Measurements from ENCODE around the gene AFAP1. TPM values are rescaled to one million over a fixed set of nuclear protein-coding genes. Genes with fewer than 3 reads are reported as not detected.

Gene AFAP1
- polyA plus RNA-seq, 1 experiment = 48.5 TPM

DNA sequence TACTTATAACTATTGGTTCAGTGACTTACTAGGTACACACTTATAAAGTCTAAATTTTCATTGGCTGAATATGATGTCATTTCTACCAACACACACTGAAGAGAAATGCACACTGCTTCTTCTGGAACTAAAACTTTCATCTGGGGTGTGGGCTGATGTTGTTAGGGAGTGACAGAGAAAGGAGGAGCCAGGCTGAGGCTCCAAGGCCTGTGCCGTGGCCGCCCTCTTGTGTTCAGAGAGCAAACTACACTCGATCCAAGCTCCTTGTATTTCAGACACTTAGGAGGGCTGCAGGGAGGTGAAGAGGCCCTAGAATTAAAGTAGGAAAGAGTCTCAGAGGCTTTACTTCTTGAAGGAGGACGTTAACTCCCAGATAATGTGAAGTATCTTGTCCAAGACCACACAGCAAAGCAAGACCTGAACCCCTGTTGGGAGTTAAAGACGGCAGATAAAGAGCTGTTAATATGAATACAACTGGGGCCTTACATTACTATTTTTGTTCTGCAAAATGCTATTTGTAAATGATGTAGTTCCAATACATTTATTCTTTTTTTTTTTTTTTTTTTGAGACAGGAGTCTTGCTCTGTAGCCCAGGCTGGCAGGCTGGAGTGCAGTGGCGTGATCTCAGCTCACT is 137.5 kb downstream of the AFAP1 start:
- CTCF ChIA-PET = interaction anchor here (0.6 to 9.7 kb wide), 35 partner anchors 10 to 611 kb away, joined by 3 to 151 read pairs (median 4); no protein-coding TSS in a partner anchor
- no peaks in the 10 kb centered on the region for H3K27me3 ChIP-seq (ENCODE audit: control insufficient read depth, insufficient read depth, low read length)
- DNase-seq (ENCODE audit: low read depth) = peak; percentile 51
- TF ChIP-seq, protein P1, sequence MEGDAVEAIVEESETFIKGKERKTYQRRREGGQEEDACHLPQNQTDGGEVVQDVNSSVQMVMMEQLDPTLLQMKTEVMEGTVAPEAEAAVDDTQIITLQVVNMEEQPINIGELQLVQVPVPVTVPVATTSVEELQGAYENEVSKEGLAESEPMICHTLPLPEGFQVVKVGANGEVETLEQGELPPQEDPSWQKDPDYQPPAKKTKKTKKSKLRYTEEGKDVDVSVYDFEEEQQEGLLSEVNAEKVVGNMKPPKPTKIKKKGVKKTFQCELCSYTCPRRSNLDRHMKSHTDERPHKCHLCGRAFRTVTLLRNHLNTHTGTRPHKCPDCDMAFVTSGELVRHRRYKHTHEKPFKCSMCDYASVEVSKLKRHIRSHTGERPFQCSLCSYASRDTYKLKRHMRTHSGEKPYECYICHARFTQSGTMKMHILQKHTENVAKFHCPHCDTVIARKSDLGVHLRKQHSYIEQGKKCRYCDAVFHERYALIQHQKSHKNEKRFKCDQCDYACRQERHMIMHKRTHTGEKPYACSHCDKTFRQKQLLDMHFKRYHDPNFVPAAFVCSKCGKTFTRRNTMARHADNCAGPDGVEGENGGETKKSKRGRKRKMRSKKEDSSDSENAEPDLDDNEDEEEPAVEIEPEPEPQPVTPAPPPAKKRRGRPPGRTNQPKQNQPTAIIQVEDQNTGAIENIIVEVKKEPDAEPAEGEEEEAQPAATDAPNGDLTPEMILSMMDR (IDR thresholded peaks at IDR 0.05; ENCODE audit: insufficient read depth, low read depth, low read length) = peak; percentile 93
- POLR2A ChIA-PET = interaction anchor here (0.7 kb wide), 1 partner anchor 156 kb away, joined by 7 read pairs; no protein-coding TSS in a partner anchor
- peaks cover 31% of the 10 kb centered on the region for H3K36me3 ChIP-seq (ENCODE audit: control insufficient read depth, insufficient read depth, low read length)
- H3K4me3 ChIP-seq (ENCODE audit: low read depth, low read length) = no peak overlapping the region

DNA sequence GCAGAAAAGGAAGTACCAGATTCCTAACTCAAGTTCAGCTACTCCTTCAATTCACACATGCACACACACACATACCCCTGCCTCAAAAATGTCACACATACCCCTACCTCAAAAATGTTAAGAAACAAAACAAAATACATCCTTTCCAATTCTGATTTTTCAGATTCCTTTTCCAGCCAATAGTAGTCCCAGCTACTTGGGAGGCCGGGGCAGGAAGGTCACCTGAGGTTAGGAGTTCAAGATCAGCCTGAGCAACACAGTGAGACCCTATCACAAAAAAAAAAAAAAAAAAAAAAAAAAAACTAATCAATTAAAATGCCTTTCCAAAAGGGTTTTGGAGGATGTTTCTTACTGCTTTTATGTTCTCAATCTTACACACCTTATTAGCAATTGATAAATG is 138.0 kb downstream of the AFAP1 start:
- no peak for DNase-seq (ENCODE audit: low read depth)
- Histone ChIP-seq H3K27me3 (ENCODE audit: control insufficient read depth, insufficient read depth, low read length) (no peaks in the 10 kb centered on the region), H3K4me3 (ENCODE audit: low read depth, low read length) (no peak overlapping the region), H3K36me3 (ENCODE audit: control insufficient read depth, insufficient read depth, low read length) (peaks cover 31% of the 10 kb centered on the region)
- POLR2A ChIA-PET = no interaction called here
- CTCF ChIA-PET = interaction anchor here (0.6 to 9.7 kb wide), 20 partner anchors 20 to 198 kb away, joined by 3 to 151 read pairs (median 4); no protein-coding TSS in a partner anchor
- TF ChIP-seq, protein P1 (IDR thresholded peaks at IDR 0.05; ENCODE audit: insufficient read depth, low read depth, low read length) = no peak

DNA sequence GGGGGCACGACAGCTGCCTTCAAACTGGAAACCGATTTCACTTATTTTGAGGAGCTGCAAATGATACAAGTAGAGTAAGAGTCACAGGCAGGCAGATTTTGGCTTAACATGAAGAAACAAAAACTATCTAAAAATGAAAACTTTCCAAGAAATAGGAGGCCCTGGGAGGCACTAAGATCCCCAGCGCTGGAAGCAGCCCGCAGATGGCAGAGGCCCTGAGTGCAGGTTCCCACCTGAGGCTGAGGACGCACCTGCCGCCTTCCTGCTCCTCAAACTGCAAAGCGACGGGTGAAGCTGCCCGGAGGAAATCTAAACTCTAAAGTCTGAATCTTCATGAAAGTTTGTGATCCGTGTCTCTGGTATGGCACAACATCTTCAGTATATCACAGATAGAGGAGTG is 138.7 kb downstream of the AFAP1 start:
- POLR2A ChIA-PET = no interaction called here
- Histone ChIP-seq H3K4me3 (ENCODE audit: low read depth, low read length) (no peak overlapping the region), H3K36me3 (ENCODE audit: control insufficient read depth, insufficient read depth, low read length) (peaks cover 28% of the 10 kb centered on the region), H3K27me3 (ENCODE audit: control insufficient read depth, insufficient read depth, low read length) (no peaks in the 10 kb centered on the region)
- DNase-seq (ENCODE audit: low read depth) = no peak
- TF ChIP-seq, protein P1 (IDR thresholded peaks at IDR 0.05; ENCODE audit: insufficient read depth, low read depth, low read length) = no peak
- CTCF ChIA-PET = interaction anchor here (0.6 to 9.7 kb wide), 7 partner anchors 10 to 194 kb away, joined by 4 to 151 read pairs (median 5); no protein-coding TSS in a partner anchor

DNA sequence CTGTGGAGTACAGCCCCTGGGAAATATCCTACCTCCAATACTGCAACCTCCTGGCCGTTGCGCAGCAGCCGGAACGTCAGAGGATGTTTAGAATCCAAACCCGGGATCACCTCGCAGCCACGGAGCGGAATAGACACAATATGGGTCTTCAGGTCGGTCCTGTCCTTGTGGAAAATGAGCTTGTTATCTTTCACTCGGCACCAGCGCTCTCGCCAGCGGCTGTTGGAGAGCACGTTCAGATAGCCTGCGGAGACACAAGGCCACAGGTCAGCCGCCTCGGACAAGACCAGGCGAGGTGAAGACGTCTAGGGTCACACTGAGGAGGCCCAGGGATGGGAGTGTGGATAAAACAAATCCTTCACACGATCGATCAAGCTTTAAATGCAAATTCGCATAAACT is 139.3 kb downstream of the AFAP1 start:
- POLR2A ChIA-PET = no interaction called here
- CTCF ChIA-PET = interaction anchor here (1.4 to 9.7 kb wide), 4 partner anchors 10 to 187 kb away, joined by 5 to 151 read pairs (median 20); no protein-coding TSS in a partner anchor
- no peak for DNase-seq (ENCODE audit: low read depth)
- H3K36me3 ChIP-seq (ENCODE audit: control insufficient read depth, insufficient read depth, low read length) = peaks cover 28% of the 10 kb centered on the region
- TF ChIP-seq, protein P1 (IDR thresholded peaks at IDR 0.05; ENCODE audit: insufficient read depth, low read depth, low read length) = no peak
- H3K27me3 ChIP-seq (ENCODE audit: control insufficient read depth, insufficient read depth, low read length) = no peaks in the 10 kb centered on the region
- no peak overlapping the region for H3K4me3 ChIP-seq (ENCODE audit: low read depth, low read length)

DNA sequence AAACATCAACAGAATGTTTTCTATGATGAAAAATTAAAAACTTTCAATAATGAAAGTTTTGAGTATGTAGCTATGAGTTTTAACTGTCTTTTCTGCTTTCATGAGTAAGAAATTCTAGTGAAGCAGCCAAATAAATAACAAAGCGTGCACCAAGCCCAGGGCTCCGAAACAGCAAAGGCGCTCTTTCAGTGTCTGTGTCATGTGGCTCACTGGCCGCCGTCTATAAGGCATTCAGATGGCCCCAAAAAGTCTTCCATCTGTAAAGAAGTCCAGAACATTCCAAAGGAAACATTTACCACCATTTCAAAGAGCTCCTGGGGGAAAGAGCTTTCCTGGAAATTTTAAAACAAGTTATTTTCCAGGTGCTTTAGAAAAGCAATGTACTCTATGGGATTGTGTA is 139.9 kb downstream of the AFAP1 start:
- ChIA-PET POLR2A (no interaction called here), CTCF (interaction anchor here (0.9 to 4.0 kb wide), 5 partner anchors 9 to 216 kb away, joined by 3 to 23 read pairs (median 5); no protein-coding TSS in a partner anchor)
- H3K27me3 ChIP-seq (ENCODE audit: control insufficient read depth, insufficient read depth, low read length) = no peaks in the 10 kb centered on the region
- peaks cover 26% of the 10 kb centered on the region for H3K36me3 ChIP-seq (ENCODE audit: control insufficient read depth, insufficient read depth, low read length)
- TF ChIP-seq, protein P1 (IDR thresholded peaks at IDR 0.05; ENCODE audit: insufficient read depth, low read depth, low read length) = no peak
- no peak overlapping the region for H3K4me3 ChIP-seq (ENCODE audit: low read depth, low read length)
- no peak for DNase-seq (ENCODE audit: low read depth)

All from BJ (cell line).